Cardiac muscle cell (in vitro differentiated cells and primary cell): ENCODE data around the gene SMIM38. TPM values are rescaled to one million over a fixed set of nuclear protein-coding genes. Genes with fewer than 3 reads are reported as not detected.

Experiments used
- DNase-seq, 2 donors: peaks; one replicate each; pipeline versions ENCODE4 v3.0.0 to v3.0.0-alpha.2; 2010 to 2017; ENCODE audit warnings: low read depth in 1 of 2, low spot score in 1 of 2
- H3K27ac ChIP-seq: fragments of 200-600 bp; sonication (generic); 2 replicates; pipeline ENCODE4 v1.5.1; 2016
- H3K27me3 ChIP-seq: fragments of 200-600 bp; sonication (generic); 2 replicates; pipeline ENCODE4 v1.6.0; 2016; ENCODE audit warnings: control low read depth
- H3K36me3 ChIP-seq: fragments of 200-600 bp; sonication (generic); 2 replicates; pipeline ENCODE4 v1.5.1; 2016; ENCODE audit warnings: control low read depth
- H3K4me1 ChIP-seq: fragments of 200-600 bp; sonication (generic); 2 replicates; pipeline ENCODE4 v1.8.1; 2017; ENCODE audit warnings: low read depth, mild to moderate bottlenecking, mixed run types
- H3K4me3 ChIP-seq: fragments of 200-600 bp; sonication (generic); 2 replicates; pipeline ENCODE4 v1.5.1; 2016; ENCODE audit warnings: mild to moderate bottlenecking
- H3K9me3 ChIP-seq: fragments of 200-600 bp; sonication (generic); 2 replicates; pipeline ENCODE4 v1.5.1; 2017; ENCODE audit warnings: low read depth, mild to moderate bottlenecking, control low read depth
- polyA plus RNA-seq: library from polyadenylated mRNA; unstranded; fragments of >200 nt; fragmentation: Nextera tagmentation; extraction: Ambion mirVana; gene quantifications from 2 replicates; pipeline ENCODE4 v1.2.1, GENCODE V29; 2016
- total RNA-seq: library from RNA; depleted of rRNA; stranded (reverse); fragments of >200 nt; gene quantifications from 2 replicates; pipeline ENCODE4 v1.2.3, GENCODE V29; 2016
- TF ChIP-seq, protein P1 (sequence below): IDR thresholded peaks from 2 replicates; pipeline ENCODE4 v1.5.1; 2012; ENCODE audit warnings: low read depth, mild to moderate bottlenecking, low read length

SMIM38 gene
- total and polyA plus RNA-seq, 2 experiments from 2014 or later: 0.62 to 5.5 TPM

DNA sequence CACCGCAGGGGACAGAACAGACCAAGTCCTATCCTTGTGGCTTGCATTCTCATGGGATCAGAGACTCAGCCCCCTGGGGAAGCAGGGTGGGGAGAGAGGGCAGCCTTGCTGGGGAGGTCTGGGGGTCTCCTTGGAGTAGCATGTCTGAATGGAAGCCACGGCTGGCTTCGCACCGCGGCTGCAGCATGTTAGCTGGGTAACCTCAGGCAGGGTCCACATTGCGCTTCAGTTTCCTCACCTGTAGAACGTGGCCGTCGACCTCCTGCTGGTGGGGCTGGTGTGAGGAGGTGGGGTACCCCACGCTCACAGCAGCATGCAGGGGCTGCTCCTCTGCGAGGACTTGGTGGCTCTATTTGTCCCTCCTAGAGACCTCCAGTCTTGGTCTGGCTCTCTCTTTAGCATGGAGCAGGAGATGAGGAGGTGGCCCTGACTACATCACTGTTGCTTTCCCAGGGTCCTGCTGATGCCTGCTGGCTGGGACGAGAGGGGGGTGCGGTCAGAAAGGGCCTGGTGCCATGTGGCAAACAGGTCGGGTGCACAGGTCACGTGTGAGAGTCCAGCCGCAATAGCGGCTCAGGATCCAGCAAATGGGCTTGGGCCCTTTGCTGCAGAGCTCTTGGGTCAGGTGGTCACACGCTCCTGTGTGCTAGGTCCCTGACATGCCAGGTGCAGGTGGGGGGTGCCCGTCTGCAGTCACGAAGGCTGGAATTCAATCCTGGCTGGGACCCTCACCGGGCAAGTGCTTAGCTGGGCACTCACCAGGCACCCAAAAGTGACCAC is 35.4 kb upstream of the SMIM38 start:
- Histone ChIP-seq H3K27me3 (no peaks in the 10 kb centered on the region), H3K4me3 (no peak overlapping the region), H3K36me3 (no peaks in the 10 kb centered on the region), H3K4me1 (peaks cover 9% of the 10 kb centered on the region), H3K9me3 (no peaks in the 10 kb centered on the region), H3K27ac (no peak overlapping the region)
- DNase-seq: no peak
- TF ChIP-seq, protein P1, sequence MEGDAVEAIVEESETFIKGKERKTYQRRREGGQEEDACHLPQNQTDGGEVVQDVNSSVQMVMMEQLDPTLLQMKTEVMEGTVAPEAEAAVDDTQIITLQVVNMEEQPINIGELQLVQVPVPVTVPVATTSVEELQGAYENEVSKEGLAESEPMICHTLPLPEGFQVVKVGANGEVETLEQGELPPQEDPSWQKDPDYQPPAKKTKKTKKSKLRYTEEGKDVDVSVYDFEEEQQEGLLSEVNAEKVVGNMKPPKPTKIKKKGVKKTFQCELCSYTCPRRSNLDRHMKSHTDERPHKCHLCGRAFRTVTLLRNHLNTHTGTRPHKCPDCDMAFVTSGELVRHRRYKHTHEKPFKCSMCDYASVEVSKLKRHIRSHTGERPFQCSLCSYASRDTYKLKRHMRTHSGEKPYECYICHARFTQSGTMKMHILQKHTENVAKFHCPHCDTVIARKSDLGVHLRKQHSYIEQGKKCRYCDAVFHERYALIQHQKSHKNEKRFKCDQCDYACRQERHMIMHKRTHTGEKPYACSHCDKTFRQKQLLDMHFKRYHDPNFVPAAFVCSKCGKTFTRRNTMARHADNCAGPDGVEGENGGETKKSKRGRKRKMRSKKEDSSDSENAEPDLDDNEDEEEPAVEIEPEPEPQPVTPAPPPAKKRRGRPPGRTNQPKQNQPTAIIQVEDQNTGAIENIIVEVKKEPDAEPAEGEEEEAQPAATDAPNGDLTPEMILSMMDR: no peak

DNA sequence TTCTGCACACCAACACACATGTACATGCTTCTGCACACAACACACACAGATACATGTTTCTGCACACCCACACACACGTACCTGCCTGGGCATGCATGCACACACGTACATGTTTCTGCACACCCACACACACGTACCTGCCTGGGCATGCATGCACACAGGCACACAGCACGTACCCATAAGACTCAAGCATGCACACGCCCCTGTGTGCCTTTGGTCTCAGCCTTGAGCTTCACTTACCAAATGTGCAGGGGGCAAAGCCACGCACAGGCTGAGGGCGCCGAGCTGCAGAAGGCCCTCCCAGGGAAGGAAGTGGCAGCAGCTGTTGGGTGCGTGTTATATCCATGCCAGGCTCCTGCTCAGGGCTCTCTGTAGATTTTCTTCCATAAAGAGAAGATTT is 34.7 kb upstream of the SMIM38 start:
- H3K4me3 ChIP-seq: no peak overlapping the region
- H3K4me1 ChIP-seq: peaks cover 9% of the 10 kb centered on the region
- no peaks in the 10 kb centered on the region for H3K27me3 ChIP-seq
- TF ChIP-seq, protein P1: no peak
- no peaks in the 10 kb centered on the region for H3K36me3 ChIP-seq
- H3K27ac ChIP-seq: no peak overlapping the region
- DNase-seq: no peak
- H3K9me3 ChIP-seq: no peaks in the 10 kb centered on the region

DNA sequence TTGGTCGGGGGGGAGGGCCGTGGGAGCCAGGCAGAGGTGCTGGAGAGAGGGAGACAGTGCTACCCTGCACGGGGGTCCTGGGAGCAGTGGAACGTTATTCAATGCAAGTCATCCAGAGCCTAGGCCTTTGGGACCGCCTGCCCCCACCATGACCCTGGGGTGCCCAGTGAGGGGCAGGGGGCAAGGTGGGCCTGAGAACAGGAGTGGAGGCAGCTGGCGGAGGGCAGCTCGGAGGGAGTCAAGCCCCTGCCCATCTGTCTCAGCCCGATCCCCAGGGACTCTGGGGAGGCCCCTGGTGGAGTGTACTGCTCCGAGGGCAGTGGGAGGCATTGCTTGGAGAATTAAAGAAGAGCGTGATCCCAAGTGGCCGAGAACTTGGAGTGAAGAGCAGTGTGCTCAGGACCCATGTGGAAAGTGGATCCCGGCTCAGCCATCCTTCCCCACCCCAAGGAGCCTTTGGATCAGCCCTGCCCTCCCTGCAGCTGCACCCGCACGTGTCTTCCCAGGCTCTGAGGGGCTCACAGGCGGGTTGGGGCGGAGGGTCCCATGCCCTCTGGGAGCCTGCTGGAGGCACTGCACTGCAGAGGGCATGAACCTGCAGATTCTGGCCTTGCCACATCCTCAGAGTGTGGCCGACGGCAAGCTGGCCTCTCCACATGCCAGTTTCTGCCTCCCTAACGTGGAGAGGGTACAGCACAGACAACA is 34.0 kb upstream of the SMIM38 start:
- Histone ChIP-seq H3K36me3 (no peaks in the 10 kb centered on the region), H3K27me3 (no peaks in the 10 kb centered on the region), H3K4me3 (no peak overlapping the region), H3K4me1 (peaks cover 9% of the 10 kb centered on the region), H3K27ac (no peak overlapping the region), H3K9me3 (no peaks in the 10 kb centered on the region)
- TF ChIP-seq, protein P1: no peak
- no peak for DNase-seq

DNA sequence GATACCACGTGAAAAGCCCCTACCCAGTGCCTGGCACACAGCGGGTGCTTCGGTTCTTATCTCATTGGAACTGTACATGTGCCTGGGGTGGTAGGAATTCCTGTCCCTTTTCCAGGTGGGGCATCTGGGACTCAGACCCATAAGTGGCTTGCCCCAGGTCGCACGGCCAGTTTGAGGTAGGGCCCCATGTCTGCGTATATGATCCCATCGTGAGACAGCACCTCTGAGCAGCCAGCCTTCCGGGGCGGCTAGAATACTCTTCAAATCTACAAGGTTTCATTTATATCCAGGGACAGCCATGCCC is 33.5 kb upstream of the SMIM38 start:
- no peaks in the 10 kb centered on the region for H3K9me3 ChIP-seq
- H3K36me3 ChIP-seq: no peaks in the 10 kb centered on the region
- H3K4me3 ChIP-seq: no peak overlapping the region
- TF ChIP-seq, protein P1: no peak
- H3K4me1 ChIP-seq: peaks cover 9% of the 10 kb centered on the region
- no peaks in the 10 kb centered on the region for H3K27me3 ChIP-seq
- no peak overlapping the region for H3K27ac ChIP-seq
- no peak for DNase-seq

DNA sequence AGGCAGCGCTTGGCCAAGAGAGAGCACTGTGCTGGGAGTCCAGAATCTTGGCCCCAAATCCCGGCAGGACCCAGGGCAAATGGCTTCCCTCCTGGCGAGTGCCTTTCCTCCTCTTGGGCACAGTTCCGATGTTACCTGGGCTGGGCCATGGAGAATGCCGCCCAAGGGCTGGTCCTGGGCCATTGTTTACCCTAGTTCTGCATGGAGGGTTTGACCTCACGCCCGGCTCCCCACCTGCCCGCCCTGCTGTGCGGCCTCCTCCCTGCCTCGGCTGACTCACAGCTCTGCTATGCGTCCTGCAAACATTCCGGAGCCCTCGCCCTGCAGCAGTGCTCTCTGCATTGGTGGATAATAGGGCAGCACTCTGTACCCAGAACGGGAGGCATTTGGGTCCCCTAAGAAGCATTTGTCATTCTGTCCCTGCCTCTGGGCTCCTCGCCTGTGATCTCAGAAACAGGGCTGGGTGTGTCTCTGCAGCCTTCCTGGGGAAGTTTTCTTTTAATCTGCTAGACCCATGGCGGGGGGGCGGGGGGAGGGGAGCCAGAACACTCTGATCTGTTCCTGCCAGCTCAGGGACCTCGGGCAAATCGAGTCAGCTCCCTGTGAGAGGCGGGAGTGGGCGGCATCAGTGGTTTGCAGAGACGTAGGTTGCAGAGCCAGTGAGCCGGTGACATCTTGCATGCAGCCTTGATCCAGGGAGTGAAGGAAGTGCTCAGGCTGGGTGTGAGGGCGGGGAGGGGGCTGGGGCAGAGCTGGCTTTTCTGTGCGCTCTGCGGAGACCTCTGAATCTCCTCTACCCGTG is 32.9 kb upstream of the SMIM38 start:
- no peaks in the 10 kb centered on the region for H3K27me3 ChIP-seq
- H3K9me3 ChIP-seq: no peaks in the 10 kb centered on the region
- peaks cover 9% of the 10 kb centered on the region for H3K4me1 ChIP-seq
- no peaks in the 10 kb centered on the region for H3K36me3 ChIP-seq
- H3K4me3 ChIP-seq: no peak overlapping the region
- TF ChIP-seq, protein P1: no peak
- peak; percentile 62 to 69 for DNase-seq
- H3K27ac ChIP-seq: no peak overlapping the region
